Astrocyte of the spinal cord (primary cell): ENCODE measurements around the gene ISY1.
"Not testable (repeated sequence)": the region's sequence is repeated elsewhere in the genome, so short reads cannot be mapped to it uniquely, and the experiment has no call there.

Experiments
- DNase-seq: peaks from one replicate; pipeline ENCODE4 v3.0.0; 2011; ENCODE audit warnings: low read depth, low spot score
- H3K4me3 ChIP-seq: 2 replicates; pipeline ENCODE4 v1.5.1; 2011; ENCODE audit warnings: low read depth, mild to moderate bottlenecking, low read length, moderate library complexity
- in situ Hi-C: cut with HindIII; loops from 2 replicates; pipeline ENCODE4 v1.10.0; 2017; ENCODE audit warnings: low sequenced_read_pairs
- TF ChIP-seq, protein P1 (sequence below): IDR thresholded peaks from 2 replicates; pipeline ENCODE4 v1.5.1; 2012; ENCODE audit warnings: low read depth, mild to moderate bottlenecking, low read length, inconsistent platforms

Gene ISY1

DNA sequence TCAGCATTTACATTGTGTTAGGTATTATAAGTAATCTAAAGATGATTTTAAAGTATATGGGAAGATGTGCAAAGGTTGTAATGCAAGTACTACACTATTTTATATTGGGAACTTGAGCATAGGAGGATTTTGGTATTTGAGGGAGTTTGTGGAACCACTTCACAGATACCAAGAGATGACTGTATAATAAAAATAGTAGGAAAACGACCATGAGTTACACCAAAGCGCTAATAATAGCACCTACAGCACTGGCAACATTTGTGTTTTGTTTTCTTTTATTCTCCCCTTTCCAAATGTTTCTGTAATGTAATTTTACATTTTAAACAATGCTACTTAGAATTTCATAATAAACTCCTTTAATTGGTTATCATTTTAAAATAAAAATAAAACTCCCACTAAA, 12.3 kb upstream of the ISY1 start:
- no peak overlapping the region for H3K4me3 ChIP-seq
- no peak for DNase-seq
- TF ChIP-seq, protein P1, sequence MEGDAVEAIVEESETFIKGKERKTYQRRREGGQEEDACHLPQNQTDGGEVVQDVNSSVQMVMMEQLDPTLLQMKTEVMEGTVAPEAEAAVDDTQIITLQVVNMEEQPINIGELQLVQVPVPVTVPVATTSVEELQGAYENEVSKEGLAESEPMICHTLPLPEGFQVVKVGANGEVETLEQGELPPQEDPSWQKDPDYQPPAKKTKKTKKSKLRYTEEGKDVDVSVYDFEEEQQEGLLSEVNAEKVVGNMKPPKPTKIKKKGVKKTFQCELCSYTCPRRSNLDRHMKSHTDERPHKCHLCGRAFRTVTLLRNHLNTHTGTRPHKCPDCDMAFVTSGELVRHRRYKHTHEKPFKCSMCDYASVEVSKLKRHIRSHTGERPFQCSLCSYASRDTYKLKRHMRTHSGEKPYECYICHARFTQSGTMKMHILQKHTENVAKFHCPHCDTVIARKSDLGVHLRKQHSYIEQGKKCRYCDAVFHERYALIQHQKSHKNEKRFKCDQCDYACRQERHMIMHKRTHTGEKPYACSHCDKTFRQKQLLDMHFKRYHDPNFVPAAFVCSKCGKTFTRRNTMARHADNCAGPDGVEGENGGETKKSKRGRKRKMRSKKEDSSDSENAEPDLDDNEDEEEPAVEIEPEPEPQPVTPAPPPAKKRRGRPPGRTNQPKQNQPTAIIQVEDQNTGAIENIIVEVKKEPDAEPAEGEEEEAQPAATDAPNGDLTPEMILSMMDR: no peak
- in situ Hi-C loops: no loop called here

DNA sequence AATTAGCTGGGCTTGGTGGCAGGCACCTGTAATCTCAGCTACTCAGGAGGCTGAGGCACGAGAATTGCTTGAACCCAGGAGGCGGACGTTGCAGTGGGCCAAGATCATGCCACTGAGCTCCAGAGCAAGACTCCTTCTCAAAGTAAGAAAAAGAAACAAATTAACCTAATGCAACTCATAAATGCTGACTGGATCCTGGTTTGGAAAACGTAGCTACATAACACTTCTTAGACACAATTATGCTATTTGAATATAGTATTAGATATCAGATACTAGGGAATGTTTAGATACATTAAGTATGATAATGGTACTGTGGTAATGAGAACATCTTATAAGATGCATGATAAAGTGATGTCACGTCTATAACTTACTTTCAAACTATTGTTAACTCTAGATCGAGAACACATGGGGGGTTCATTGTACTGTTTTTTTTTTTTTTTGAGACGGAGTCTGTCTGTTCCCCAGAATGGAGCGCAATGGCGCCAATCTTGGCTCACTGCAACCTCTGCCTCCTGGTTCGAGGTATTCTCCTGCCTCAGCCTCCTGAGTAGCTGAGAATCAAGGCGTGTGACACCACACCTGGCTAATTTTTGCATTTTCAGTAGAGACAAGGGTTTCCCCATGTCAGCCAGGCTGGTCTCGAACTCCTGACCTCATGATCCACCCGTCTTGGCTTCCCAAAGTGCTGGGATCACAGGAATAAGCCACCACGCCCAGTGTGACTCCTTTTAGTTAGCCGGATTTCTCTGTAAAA, 5.9 kb upstream of the ISY1 start:
- no peak for DNase-seq
- TF ChIP-seq, protein P1: no peak
- in situ Hi-C loops: no loop called here
- no peak overlapping the region for H3K4me3 ChIP-seq

DNA sequence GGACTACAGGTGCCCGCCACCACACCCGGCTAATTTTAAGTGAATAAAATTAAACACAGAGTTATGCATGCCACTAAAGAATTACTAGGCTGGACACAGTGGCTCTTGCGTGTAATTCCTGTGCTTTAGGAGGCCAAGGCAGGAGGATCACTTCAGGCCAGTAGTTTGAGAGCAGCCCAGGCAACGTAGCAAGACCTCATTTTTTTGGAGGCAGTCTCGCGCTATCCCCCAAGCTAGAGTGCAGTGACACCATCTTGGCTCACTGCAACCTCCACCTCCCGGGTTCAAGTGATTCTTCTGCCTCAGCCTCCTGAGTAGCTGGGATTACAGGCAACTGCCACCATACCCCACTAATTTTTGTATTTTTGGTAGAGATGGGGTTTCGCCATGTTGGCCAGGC, 4.7 kb upstream of the ISY1 start:
- H3K4me3 ChIP-seq, DNase-seq, in situ Hi-C loops: not testable (repeated sequence)

DNA sequence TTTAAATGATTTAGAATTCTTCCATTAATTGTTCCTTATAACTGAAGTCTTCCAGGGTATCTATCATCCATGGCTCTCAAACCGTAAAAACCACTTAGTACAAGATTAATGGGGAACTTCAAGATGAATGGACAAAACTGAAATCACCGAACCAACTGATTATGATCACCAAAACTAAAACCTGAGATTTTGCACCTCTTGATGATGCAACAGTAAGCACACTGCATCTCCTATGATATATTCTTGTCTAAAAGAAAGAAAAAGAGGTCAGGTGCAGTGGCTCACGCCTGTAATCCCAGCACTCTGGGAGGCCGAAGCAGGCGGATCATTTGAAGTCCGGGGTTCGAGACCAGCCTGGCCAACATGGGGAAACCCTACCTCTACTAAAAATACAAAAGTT, 3.6 kb upstream of the ISY1 start:
- no peak overlapping the region for H3K4me3 ChIP-seq
- TF ChIP-seq, protein P1: no peak
- in situ Hi-C loops: no loop called here
- no peak for DNase-seq

DNA sequence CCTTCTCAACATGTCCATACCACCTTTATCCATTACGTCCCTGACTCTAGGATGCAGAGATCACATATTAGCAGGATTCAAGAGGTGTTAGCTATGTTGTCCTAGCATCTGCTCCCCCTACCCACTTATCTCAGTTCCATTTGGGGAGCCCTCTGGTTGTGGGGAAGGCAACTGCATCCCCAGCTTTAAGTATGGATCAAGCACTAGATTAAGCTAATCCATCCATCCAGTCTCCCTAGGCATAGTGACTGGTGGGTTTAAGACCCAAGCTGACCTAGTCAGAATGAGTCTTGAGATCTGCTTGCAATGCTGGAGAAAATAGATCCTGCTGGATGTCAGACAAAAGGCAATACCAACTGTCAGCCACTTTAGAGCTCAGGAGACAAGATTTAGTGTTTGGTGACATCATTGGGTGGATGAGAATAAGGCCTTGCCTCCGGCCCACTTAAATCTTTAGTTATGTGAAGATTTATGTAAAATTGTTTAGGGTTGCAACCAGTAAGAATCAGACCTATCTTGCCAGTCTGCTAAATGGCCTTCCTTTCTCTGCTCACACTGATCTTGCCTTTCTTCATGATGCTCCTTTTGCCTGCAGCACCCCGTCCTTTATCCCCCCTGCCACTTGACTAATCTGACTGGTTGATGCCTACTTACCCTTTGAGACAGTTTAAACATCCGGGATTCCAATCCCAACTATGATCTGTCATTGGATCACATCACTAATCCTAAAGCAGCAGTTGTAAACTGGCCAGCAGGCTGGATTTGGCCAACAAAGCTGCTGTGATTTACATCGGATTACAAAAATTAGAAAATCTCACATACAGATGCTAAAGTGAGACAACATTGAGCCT, 2.1 kb upstream of the ISY1 start:
- no peak for DNase-seq
- in situ Hi-C loops: no loop called here
- TF ChIP-seq, protein P1: peak; percentile 35
- H3K4me3 ChIP-seq: no peak overlapping the region

DNA sequence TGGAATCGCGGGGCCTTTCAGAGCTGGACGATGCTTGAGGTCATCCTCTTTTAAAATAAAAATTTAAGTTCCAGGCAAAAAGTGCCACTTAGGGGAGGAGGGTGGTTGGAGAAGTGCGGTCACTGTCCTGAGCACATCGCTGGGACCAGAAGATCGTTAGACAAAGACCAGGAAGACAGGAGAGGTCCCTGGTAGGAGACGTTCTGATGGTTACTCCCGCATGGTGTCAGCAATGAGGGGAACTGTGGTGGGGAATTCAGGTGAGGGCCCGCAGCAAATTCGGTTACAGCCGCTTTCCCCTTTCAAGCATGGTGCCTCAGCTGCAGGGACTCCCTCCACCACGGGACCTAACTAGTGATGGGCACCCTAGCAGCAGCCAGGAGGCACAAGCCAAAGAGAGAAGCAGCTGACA, 1.0 kb upstream of the ISY1 start:
- TF ChIP-seq, protein P1: no peak
- no peak for DNase-seq
- peak overlapping the region; percentile 76 for H3K4me3 ChIP-seq
- in situ Hi-C loops: no loop called here

DNA sequence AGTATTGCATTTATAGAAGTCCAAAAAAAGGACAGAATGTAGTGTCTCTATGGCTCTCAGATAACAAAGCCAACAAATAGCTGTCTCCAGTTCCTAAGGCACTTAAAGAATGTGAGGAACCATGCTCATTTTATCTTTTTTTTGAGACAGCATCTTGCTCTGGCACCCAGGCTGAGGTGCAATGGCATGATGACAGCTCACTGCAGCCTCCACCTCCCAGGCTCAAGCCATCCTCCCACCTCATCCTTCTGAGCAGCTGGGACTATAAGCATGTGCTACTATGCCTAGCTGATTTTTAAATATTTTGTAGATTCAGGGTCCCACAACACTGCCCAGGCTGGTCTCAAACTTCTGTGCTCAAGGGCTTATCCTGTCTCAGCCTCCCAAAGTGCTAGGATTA, 16.1 kb downstream of the ISY1 start:
- TF ChIP-seq, protein P1: no peak
- H3K4me3 ChIP-seq: no peak overlapping the region
- in situ Hi-C loops: no loop called here
- DNase-seq: no peak

DNA sequence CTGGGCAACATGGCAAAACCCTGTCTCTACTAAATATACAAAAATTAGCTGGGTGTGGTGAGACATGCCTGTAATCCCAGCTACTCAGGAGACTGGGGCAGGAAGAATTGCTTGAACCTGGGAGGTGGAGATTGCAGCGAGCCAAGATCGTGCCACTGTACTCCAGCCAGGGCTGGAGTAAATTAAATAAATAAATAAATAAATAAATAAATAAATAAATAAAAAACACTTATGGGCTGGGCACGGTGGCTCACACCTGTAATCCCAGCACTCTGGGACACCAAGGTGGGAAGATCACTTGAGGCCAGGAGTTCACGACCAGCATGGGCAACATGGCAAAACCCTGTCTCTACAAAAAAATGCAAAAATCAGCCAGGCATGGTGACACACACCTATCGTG, 19.9 kb downstream of the ISY1 start:
- DNase-seq, in situ Hi-C loops, H3K4me3 ChIP-seq: not testable (repeated sequence)
